Activated T-cell treated with anti-CD3 and anti-CD28 coated beads for 4 hours (primary cell): ENCODE results near the gene PEAK1.

Experiments used
- DNase-seq: peaks from one replicate; pipeline ENCODE4 v3.0.0-alpha.2; 2020

The PEAK1 gene

GRCh38 chr15:77083381-77084160 is 336.3 kb downstream of the PEAK1 start:
- peak; percentile 30 for DNase-seq

GRCh38 chr15:77081971-77082370 is 337.9 kb downstream of the PEAK1 start:
- no peak for DNase-seq

GRCh38 chr15:77076323-77076915 is 343.5 kb downstream of the PEAK1 start:
- DNase-seq = no peak

- DNase-seq = no peak
Measured at GRCh38 chr15:77075528-77075927, 344.4 kb downstream of the PEAK1 start.

- no peak for DNase-seq
Measured at GRCh38 chr15:77074350-77074749, 345.6 kb downstream of the PEAK1 start.

GRCh38 chr15:77071305-77072223 is 348.3 kb downstream of the PEAK1 start:
- no peak for DNase-seq

GRCh38 chr15:77070495-77071304 is 349.2 kb downstream of the PEAK1 start, which contains the start of gene TSPAN3:
Gene TSPAN3 (minus strand): TSS chr15:77071109. CDS start chr15:77070954, 155 bp downstream.
- DNase-seq = peak; percentile 84

- no peak for DNase-seq
Measured at GRCh38 chr15:77070180-77070494, 349.8 kb downstream of the PEAK1 start.

GRCh38 chr15:77069521-77070121 is 350.3 kb downstream of the PEAK1 start:
- DNase-seq = no peak

- no peak for DNase-seq
Measured at GRCh38 chr15:77068633-77069032, 351.3 kb downstream of the PEAK1 start.

GRCh38 chr15:77067691-77068367 is 352.1 kb downstream of the PEAK1 start:
- DNase-seq = no peak

- no peak for DNase-seq
Measured at GRCh38 chr15:77066971-77067690, 352.8 kb downstream of the PEAK1 start.

- DNase-seq = no peak
Measured at GRCh38 chr15:77064539-77065308, 355.2 kb downstream of the PEAK1 start.

- no peak for DNase-seq
Measured at GRCh38 chr15:77064063-77064462, 355.8 kb downstream of the PEAK1 start.

GRCh38 chr15:77063249-77063648 is 356.7 kb downstream of the PEAK1 start:
- no peak for DNase-seq

GRCh38 chr15:77060546-77060945 is 359.4 kb downstream of the PEAK1 start:
- no peak for DNase-seq

GRCh38 chr15:77059786-77060361 is 360.0 kb downstream of the PEAK1 start:
- DNase-seq = no peak

- no peak for DNase-seq
Measured at GRCh38 chr15:77058468-77058867, 361.4 kb downstream of the PEAK1 start.

GRCh38 chr15:77057685-77058084 is 362.2 kb downstream of the PEAK1 start:
- DNase-seq = no peak

- no peak for DNase-seq
Measured at GRCh38 chr15:77057072-77057471, 362.8 kb downstream of the PEAK1 start.
